Lower lobe of right lung (tissue), 2 donors: ENCODE data around the gene UBE3C. TPM values are rescaled to one million over a fixed set of nuclear protein-coding genes. Genes with fewer than 3 reads are reported as not detected.
"Not testable (repeated sequence)": the region's sequence is repeated elsewhere in the genome, so short reads cannot be mapped to it uniquely, and the experiment has no call there.

Experiments
- ATAC-seq, 2 donors: fragments of 200-7000 bp; cut with Tn5 transposase; one replicate each; pipeline ENCODE4 v1.9.1; 2020 to 2022; ENCODE audit warnings: mild to moderate bottlenecking in 2 of 2, moderate library complexity in 2 of 2
- DNase-seq: peaks from one replicate; pipeline ENCODE4 v3.0.0-alpha.2; 2020
- H3K27ac ChIP-seq: fragments of 200-600 bp; one replicate; pipeline ENCODE4 v1.8.0; 2022
- H3K27me3 ChIP-seq: fragments of 200-600 bp; one replicate; pipeline ENCODE4 v1.8.0; 2022; ENCODE audit warnings: low read depth
- H3K36me3 ChIP-seq: fragments of 200-600 bp; one replicate; pipeline ENCODE4 v1.8.0; 2022; ENCODE audit warnings: mild to moderate bottlenecking
- H3K4me1 ChIP-seq: fragments of 200-600 bp; one replicate; pipeline ENCODE4 v1.8.0; 2022
- H3K4me3 ChIP-seq: fragments of 200-600 bp; one replicate; pipeline ENCODE4 v1.8.0; 2022; ENCODE audit warnings: mild to moderate bottlenecking
- H3K9me3 ChIP-seq: fragments of 200-600 bp; one replicate; pipeline ENCODE4 v1.8.0; 2022
- CTCF ChIP-seq: fragments of 200-600 bp; IDR thresholded peaks from one replicate; pipeline ENCODE4 v1.8.0; 2022; ENCODE audit warnings: antibody characterized with exemption, mild to moderate bottlenecking
- intact Hi-C: fragments of 100-400 bp; cut with DNase I; formaldehyde crosslinking; loops from one replicate; pipeline ENCODE4 v1.11.0; 2022
- total RNA-seq: library from RNA; stranded (reverse); fragmentation: NEBNext Ultra II Directional; extraction: Animal tissue kit (Norgen Biotek cat#: 25700); gene quantifications from one replicate; pipeline ENCODE4 v1.2.1, GENCODE V29; 2021
- donor health status: DM: no; HTN: yes; CAD: no; lungs with severe emphysema.

The UBE3C gene
- total RNA-seq, 1 donor from 2014 or later, result 55.7 TPM

DNA sequence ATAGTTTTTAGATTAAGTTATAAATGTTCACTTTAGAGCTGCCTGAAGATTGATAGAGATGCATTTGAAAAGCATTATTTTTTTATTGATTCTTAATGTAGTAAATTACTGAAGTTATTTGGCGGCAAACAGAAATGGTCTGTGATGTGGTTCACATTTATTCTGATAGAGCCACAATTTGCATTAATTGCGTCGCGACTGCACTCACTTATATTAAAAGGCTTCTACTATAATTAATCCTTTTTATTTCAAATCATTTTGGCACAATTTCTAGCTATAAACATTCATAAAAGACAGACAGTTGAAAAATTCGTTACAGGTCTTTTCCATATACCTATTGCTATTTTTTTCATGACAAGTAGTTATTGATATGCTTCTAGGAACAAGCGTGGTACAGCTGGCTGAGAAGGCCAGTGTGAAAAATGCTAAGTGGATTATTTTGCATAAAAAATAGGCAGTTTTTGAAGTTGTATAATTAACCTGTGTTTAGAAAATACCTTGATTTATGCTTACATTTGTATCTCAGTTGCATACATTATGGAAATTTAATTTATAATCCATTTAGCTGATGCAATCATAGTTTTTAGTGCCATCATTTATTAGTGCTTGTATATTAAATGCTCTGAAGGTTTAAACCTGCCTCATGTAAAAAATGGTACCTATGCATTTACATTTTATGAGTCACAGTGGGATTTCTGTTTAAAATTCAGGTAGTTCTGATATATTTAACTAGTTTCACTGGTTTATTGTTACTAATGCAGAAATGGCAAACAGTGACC lies 106.0 kb downstream of the UBE3C start:
- H3K4me1 ChIP-seq, result no peaks in the 10 kb centered on the region
- no peak for TF ChIP-seq CTCF
- ATAC-seq (no peak), DNase-seq (no peak)
- H3K27me3 ChIP-seq, result no peaks in the 10 kb centered on the region
- intact Hi-C loops, result no loop called here
- no peak overlapping the region for H3K27ac ChIP-seq
- no peak overlapping the region for H3K4me3 ChIP-seq
- no peaks in the 10 kb centered on the region for H3K9me3 ChIP-seq
- H3K36me3 ChIP-seq, result peaks cover 27% of the 10 kb centered on the region

DNA sequence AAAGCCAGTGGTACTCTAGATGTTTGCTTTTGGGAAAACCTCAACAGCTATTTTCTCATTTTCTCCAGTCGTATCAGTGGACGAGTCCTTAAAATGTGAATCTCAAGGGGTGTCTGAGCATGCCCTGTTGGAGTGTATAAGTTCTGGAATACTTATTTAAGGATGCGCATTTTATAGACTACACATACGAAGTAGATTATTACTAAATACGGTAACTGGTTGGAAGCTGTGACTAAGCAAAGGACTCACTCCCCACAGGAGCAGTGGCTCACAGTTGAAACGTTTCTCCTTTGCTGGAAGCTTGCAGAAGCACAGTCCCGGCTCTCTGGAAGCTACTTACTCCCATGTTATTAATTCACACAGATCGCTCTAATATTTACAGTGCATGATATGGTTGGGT lies 107.3 kb downstream of the UBE3C start:
- intact Hi-C loops, result no loop called here
- Histone ChIP-seq H3K27me3 (no peaks in the 10 kb centered on the region), H3K27ac (no peak overlapping the region), H3K9me3 (no peaks in the 10 kb centered on the region), H3K36me3 (peaks cover 27% of the 10 kb centered on the region), H3K4me3 (no peak overlapping the region), H3K4me1 (no peaks in the 10 kb centered on the region)
- no peak for ATAC-seq
- no peak for DNase-seq
- no peak for TF ChIP-seq CTCF

DNA sequence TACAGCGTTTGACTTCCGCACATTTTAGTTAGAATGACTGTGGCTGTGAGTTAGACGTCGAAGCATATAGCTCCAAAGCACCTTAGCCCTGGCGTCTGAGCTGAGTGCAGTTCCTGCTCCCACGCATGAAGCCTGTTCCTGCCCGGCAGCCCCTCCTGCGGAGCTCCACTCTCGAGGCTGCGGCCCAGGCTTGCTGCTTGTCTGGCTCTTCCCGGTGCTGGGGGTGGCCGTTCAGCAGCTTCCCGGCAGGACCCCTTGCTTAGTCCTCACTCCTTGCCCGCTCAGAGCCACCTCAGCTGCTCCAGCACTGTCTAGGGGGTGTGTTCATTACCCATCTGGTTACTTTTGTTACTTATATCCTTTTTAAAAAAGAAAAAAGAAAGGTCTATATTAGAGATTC lies 109.9 kb downstream of the UBE3C start:
- TF ChIP-seq CTCF, result no peak
- Histone ChIP-seq H3K27ac (no peak overlapping the region), H3K36me3 (peaks cover 33% of the 10 kb centered on the region), H3K4me1 (no peaks in the 10 kb centered on the region), H3K27me3 (no peaks in the 10 kb centered on the region), H3K4me3 (no peak overlapping the region), H3K9me3 (no peaks in the 10 kb centered on the region)
- DNase-seq (no peak), ATAC-seq (no peak)
- intact Hi-C loops, result no loop called here

DNA sequence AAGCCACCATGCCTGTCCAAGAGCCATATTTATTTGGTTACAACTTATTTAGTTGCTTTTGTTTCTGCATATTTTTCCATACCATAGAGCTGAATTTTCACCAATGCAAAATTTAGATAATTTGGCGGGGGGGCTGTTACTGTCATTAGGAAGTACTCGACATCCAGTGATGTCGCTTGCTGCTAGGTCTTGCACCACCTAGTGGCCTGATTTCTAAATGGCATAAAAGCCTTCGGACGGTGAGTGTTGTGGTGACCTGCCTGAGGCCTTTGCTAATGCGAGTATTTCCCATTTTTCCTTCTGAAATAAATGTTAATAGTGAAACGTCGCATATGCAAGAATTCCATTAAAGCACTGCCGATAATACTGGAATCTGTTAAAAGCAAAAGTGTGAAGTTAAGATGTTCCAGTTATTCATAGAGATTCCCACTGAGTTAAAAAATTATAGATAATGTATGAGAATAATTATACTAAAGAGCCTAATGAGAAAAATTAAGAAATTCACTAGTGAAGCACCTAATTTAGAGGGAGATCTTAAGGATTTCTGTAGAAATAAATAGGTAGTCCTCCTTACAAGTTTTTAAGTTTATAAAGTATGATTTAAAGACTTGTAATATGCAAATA lies 112.0 kb downstream of the UBE3C start:
- TF ChIP-seq CTCF, result peak; percentile 80
- Histone ChIP-seq H3K27ac (no peak overlapping the region), H3K9me3 (no peaks in the 10 kb centered on the region), H3K4me3 (no peak overlapping the region), H3K4me1 (peaks cover 4% of the 10 kb centered on the region), H3K36me3 (peaks cover 53% of the 10 kb centered on the region), H3K27me3 (no peaks in the 10 kb centered on the region)
- intact Hi-C loops, result no loop called here
- ATAC-seq (peak; percentile 68 to 75), DNase-seq (no peak)

DNA sequence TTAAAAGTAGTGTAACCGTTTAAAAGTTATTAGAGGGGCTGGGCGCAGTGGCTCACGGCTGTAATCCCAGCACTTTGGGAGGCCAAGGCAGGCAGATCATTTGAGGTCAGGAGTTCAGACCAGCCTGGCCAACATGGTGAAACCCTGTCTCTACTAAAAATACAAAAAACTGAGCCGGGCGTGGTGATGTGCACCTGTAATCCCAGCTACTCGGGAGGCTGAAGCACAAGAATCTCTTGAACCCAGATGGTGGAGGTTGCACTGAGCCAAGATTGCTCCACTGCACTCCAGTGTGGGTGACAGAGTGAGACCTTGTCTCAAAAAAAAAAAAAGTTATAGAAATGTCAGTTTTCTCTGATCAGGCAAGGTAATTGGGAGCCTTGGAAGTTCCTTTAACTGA lies 113.1 kb downstream of the UBE3C start:
- intact Hi-C loops, ATAC-seq, DNase-seq, H3K4me3 ChIP-seq, H3K27me3 ChIP-seq, H3K9me3 ChIP-seq, H3K27ac ChIP-seq, H3K4me1 ChIP-seq: not testable (repeated sequence)
- H3K36me3 ChIP-seq, result peaks cover 64% of the 10 kb centered on the region

DNA sequence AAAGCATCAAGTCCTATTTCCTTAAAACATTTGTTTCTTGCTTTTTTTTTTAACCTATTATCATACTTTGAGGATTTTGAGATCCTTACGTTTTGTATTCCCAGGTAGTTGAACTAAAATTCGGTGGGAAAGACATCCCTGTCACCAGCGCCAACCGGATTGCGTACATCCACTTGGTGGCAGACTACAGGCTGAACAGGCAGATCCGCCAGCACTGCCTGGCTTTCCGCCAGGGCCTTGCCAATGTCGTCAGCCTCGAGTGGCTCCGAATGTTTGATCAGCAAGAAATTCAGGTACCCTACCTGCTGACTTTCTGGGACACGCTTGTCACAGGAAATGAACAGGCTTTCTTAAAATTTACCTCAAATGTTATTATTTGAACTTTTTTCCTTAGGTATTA lies 115.1 kb downstream of the UBE3C start:
- Histone ChIP-seq H3K9me3 (no peaks in the 10 kb centered on the region), H3K27ac (no peak overlapping the region), H3K27me3 (no peaks in the 10 kb centered on the region), H3K4me3 (no peak overlapping the region), H3K36me3 (peaks cover 68% of the 10 kb centered on the region), H3K4me1 (peaks cover 4% of the 10 kb centered on the region)
- intact Hi-C loops, result no loop called here
- DNase-seq (peak; percentile 92), ATAC-seq (peak; percentile 82 to 91)
- TF ChIP-seq CTCF, result peak; percentile 14

- H3K4me1 ChIP-seq, H3K27ac ChIP-seq: not testable (repeated sequence)
- H3K36me3 ChIP-seq, result peaks cover 71% of the 10 kb centered on the region
Measured at GRCh38 chr7:157254781-157255180, 116.1 kb downstream of the UBE3C start.

More at GRCh38 chr7:157254781-157255180, 116.1 kb downstream of the UBE3C start:
- DNase-seq, H3K4me3 ChIP-seq, H3K27me3 ChIP-seq, H3K9me3 ChIP-seq, intact Hi-C loops, ATAC-seq: not testable (repeated sequence)
